GF-D8 (cell line): ENCODE measurements around the gene BPNT1.
"Not testable (repeated sequence)": the region's sequence is repeated elsewhere in the genome, so short reads cannot be mapped to it uniquely, and the experiment has no call there.

Source experiments
- DNase-seq: peaks from one replicate; lab custom pipeline; 2025; lab: John Stamatoyannopoulos, UW

The BPNT1 gene, protein sequence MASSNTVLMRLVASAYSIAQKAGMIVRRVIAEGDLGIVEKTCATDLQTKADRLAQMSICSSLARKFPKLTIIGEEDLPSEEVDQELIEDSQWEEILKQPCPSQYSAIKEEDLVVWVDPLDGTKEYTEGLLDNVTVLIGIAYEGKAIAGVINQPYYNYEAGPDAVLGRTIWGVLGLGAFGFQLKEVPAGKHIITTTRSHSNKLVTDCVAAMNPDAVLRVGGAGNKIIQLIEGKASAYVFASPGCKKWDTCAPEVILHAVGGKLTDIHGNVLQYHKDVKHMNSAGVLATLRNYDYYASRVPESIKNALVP

DNA sequence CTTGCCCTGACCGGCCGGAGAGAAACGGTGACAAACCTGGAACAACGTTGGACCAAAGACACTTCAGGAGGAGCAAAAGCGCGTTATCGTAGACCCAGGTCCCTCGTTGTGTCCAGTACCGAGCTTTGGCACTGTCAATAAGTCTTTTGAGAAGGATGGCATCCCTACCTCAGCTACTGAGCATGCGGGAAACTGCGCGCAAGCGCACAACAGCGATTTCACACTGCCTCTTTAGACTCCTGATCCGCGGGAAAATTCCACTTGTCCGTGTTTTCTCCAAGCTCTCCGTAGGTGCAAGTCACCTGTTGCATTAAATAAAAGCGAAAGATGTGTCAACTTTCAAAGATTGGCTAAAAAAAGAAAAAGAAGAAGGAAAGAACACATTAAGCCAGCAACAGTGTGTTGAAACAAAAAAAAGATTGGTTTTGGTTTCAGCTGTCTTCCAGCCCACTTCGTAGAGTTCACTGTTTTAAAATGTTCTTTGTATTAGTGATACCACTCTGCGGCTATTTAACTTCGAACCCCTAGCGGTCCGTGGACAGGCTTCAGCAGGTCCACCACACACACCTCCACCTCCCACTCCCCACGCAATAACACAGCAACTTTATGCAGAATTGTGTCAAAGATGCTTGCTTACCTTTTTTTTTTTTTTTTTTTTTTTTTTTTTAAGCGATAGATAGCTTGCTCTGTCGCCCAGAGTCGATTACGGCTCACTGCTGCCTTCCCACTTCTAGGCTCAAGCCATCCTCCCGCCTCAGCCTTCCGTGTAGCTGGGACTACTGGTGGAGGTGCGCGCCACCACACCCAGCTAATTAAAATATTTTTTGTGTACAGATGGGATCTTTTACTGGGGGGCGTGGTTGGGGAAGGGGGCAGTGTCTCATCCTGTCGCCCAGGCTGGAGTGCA is at the start of gene BPNT1:
BPNT1 (minus strand) TSS at position 139 of the 907 bp plus-strand sequence. CDS start 9,942 bp downstream, outside the sequence.
- peak; percentile 84 for DNase-seq

- DNase-seq = peak; percentile 88
These were observed 47.6 kb upstream of the BPNT1 start for GRCh38 chr1:220137019-220137786.

DNA sequence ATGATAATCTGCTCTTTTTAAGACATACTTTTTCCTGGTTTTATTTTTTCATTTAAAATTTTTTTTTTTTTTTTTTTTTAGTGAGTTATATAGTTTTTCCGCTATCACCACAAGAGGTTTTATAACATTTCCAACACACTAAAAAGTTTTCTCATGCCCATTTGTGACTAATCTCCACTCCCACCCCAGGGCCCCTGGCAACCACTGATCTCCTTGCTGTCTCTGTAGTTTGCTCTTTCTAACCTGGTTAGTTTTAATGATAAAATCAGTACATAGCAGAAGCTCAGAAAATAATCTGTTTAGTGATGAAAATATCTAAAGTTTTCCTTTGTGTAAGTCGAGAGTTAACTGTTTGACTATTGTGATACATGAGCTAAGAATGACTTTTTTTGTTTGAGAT is 46.2 kb upstream of the BPNT1 start:
- DNase-seq = no peak

- no peak for DNase-seq
These were observed 40.1 kb upstream of the BPNT1 start for GRCh38 chr1:220129479-220130210.

GRCh38 chr1:220127076-220127475 is 37.5 kb upstream of the BPNT1 start:
- no peak for DNase-seq

DNA sequence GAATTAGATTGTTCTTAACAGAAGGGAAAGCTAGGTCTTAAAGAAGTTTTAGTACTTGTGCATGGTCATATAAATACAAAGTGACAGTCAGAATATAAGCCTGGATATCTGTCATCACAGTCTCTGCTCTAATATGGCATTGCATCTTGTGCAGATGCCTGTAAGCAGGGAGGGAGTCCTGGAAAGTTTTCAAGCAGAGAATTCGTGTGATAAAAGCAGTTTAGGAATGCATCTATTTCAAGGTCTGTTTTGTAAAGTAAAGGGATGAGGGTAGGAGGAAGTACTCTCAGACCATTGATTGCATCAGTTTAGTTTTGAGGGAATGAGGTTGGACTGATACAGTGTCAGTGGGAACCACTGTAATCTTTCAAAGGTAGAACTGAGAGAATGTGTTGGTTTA is 35.0 kb upstream of the BPNT1 start:
- peak; percentile 24 for DNase-seq

- no peak for DNase-seq
These were observed 34.3 kb upstream of the BPNT1 start for GRCh38 chr1:220123889-220124288.

DNA sequence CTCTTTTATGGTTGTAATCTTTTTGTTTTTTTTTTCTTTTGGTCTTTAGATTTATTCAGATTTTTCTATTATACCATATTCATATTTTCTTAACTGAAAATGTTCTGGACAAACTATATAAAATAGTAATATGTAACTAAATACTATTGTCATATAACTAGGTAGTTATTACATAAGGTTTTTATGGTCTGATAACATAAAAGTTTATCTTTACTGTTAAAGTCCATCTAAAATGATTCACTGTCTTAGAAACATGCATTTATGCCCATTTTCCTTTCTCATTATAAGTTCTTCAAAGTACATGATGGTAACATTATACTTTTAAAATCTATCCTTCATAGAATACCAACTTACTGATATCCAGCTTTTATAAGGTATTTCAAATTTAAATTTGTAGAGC is 33.5 kb upstream of the BPNT1 start:
- no peak for DNase-seq

GRCh38 chr1:220121791-220122530 is 32.4 kb upstream of the BPNT1 start:
- DNase-seq = no peak

DNA sequence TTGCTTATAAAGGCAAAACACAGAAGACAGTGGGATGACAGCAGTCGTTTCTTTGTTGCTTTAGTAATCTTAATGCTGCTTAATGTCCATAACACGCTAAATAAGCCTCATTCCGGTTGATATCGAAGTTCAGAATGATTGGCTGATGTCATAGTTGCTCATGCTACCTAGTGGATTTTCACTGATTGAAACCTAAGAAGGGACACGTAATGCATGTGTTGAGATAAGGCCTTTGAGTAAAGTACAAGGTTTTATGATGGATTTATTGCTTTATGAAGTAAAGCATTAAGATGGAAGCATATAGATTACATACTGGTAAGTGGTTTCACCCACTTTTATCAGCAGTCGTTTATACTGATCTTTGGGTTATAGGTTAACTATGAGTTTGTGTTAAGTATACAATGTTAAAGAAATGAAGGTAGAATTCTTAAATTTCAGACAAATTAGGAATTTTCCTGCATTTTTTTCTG is 29.5 kb upstream of the BPNT1 start:
- DNase-seq = no peak

DNA sequence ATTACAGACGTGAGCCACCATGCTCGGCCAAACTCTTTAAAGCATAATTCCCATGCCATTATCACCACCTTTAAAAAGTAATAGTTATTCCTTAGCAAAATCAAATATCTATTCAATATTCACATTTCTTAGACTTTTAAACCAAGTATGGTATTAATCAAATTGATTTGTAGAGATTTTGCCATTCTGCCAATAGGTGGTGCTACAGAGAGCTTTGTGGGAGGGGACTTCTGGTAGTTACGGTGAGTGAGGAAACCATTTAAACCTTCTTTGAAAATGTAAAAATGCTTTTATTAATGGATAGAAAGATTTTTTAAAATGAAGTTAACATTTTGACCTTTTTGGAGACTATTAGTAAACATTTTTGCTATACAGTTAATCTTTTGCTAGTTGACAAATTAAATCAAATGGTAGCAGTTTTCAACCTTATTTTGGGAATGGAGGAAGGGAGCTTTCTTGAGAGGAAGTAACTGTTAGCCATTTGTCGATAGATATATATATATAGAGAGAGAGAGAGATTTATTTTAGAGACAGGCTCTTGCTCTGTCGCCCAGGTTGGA is 23.6 kb upstream of the BPNT1 start:
- DNase-seq = no peak

GRCh38 chr1:220112600-220112999 is 23.0 kb upstream of the BPNT1 start:
- not testable (repeated sequence) for DNase-seq

GRCh38 chr1:220110473-220110872 is 20.9 kb upstream of the BPNT1 start:
- not testable (repeated sequence) for DNase-seq

- DNase-seq = no peak
These were observed 10.2 kb upstream of the BPNT1 start for GRCh38 chr1:220099826-220100225.

GRCh38 chr1:220094016-220094911 is 4.7 kb upstream of the BPNT1 start, which contains the start of gene IARS2:
IARS2 (plus strand) TSS chr1:220094132; CDS start chr1:220094217, 85 bp downstream.
- no peak for DNase-seq

- DNase-seq = peak; percentile 76
These were observed 3.9 kb upstream of the BPNT1 start for GRCh38 chr1:220093361-220094015.

DNA sequence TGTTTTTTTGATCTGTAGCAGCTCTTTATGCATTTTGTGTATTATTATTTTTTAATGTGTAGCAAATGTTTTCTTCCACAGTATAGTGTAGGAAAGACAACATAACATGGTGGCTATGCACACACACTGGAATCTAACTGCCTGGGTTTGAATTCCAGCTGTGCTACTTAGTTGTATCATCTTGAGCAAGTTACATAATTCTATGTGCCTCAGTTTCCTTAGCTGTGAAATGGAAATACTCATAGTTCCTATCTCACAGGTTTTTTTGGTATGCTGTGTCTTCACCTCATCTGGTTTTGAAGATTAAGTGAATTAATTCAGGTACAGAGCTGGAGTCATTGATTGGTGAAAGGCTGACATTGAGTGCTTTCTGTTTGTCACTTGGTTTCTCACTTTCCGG is 3.1 kb upstream of the BPNT1 start:
- DNase-seq = no peak

DNA sequence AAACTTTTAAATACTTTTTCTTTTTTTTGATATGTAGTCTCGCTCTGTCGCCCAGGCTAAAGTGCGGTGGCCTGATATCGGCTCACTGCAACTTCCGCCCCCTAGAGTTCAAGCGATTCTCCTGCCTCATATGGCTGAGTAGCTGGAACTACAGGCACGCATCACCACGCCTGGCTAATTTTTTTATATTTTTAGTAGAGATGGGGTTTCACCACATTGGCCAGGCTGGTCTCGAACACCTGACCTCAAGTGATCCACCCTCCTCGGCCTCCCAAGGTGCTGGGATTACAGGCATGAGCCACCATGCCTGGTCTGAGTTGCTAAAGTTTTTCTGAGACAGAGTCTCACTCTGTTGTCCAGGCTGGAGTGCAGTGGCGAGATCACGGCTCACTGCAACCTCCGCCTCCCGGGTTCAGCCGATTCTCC is 3.3 kb downstream of the BPNT1 start:
- not testable (repeated sequence) for DNase-seq

DNA sequence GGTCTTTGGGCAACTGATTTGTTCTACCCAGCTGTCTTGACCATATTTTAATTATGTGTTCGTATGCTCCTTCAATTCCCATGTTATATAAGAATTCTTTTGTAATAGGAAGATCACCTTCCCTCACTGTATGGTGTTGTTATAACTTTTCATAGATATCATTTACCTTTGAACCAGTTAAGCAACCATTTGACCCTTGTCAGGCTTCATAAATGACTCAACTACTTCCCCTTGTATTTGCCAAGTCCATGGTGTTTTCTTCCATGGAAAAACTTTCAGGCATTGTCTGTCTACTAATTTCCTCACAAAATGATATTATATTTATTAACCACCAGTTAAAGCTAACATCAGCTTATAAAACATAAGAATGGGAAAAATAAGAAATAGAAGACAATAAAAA is 5.1 kb downstream of the BPNT1 start:
- DNase-seq = no peak
